WTC11 (cell line): ENCODE results near the gene KCTD1. TPM values are rescaled to one million over a fixed set of nuclear protein-coding genes. Genes with fewer than 3 reads are reported as not detected.

ENCODE experiments used
- ATAC-seq: fragments of 200-7000 bp; cut with Tn5 transposase; 2 replicates; pipeline ENCODE4 v1.10.0; 2021; ENCODE audit warnings: mild to moderate bottlenecking, moderate library complexity
- CTCF ChIA-PET: fragments of 300-600 bp; sonication (Branson Sonifier 250); formaldehyde crosslinking; loops from one replicate; lab custom pipeline; 2021; ENCODE audit warnings: antibody characterized with exemption; lab: Charles Lee
- POLR2A ChIA-PET: fragments of 350-600 bp; sonication (Branson Sonifier 250); formaldehyde crosslinking; loops from one replicate; lab custom pipeline; 2021; ENCODE audit warnings: antibody characterized with exemption; lab: Charles Lee
- DNase-seq: peaks from one replicate; pipeline ENCODE4 v3.0.0; 2021; ENCODE audit warnings: low spot score
- H3K27ac Mint-ChIP-seq: 2 replicates; pipeline ENCODE4 v1.8.0; 2021; ENCODE audit warnings: mixed read lengths
- H3K27me3 Mint-ChIP-seq: 2 replicates; pipeline ENCODE4 v1.8.0; 2021; ENCODE audit warnings: low read depth, mild to moderate bottlenecking, moderate library complexity, mixed read lengths
- H3K36me3 Mint-ChIP-seq: 2 replicates; pipeline ENCODE4 v1.8.0; 2021; ENCODE audit warnings: mixed read lengths
- H3K4me1 Mint-ChIP-seq: 2 replicates; pipeline ENCODE4 v1.8.0; 2022; ENCODE audit warnings: mixed read lengths
- H3K4me3 Mint-ChIP-seq: 2 replicates; pipeline ENCODE4 v1.8.0; 2021; ENCODE audit warnings: mild to moderate bottlenecking, moderate library complexity, mixed read lengths
- H3K9me3 Mint-ChIP-seq: 2 replicates; pipeline ENCODE4 v1.8.0; 2021; ENCODE audit warnings: mixed read lengths
- ELF4 ChIP-seq: sonication (generic); formaldehyde crosslinking; IDR thresholded peaks from 2 replicates; pipeline ENCODE4 v1.8.1; 2022; ENCODE audit warnings: low read depth, mild to moderate bottlenecking, moderate library complexity, missing genetic modification reagents
- FOXP1 ChIP-seq: sonication (generic); formaldehyde crosslinking; IDR thresholded peaks from 2 replicates; pipeline ENCODE4 v1.8.0; 2022; ENCODE audit warnings: missing genetic modification reagents, mild to moderate bottlenecking, moderate library complexity, borderline replicate concordance
- IRF2 ChIP-seq: sonication (generic); formaldehyde crosslinking; IDR thresholded peaks from 2 replicates; pipeline ENCODE4 v1.8.0; 2022; ENCODE audit warnings: low read depth, missing genetic modification reagents, borderline replicate concordance
- JAZF1 ChIP-seq: fragments of 250-450 bp; sonication (Bioruptor Pico); IDR thresholded peaks from 2 replicates; pipeline ENCODE4 v1.9.0; 2021; ENCODE audit warnings: moderate library complexity, mild to moderate bottlenecking, inconsistent platforms
- NFE2L1 ChIP-seq: sonication (generic); formaldehyde crosslinking; IDR thresholded peaks from 2 replicates; pipeline ENCODE4 v1.8.1; 2023; ENCODE audit warnings: missing genetic modification reagents
- TEAD1 ChIP-seq: sonication (generic); formaldehyde crosslinking; IDR thresholded peaks from 2 replicates; pipeline ENCODE4 v1.8.0; 2022; ENCODE audit warnings: mild to moderate bottlenecking, missing genetic modification reagents
- ZNF263 ChIP-seq: sonication (generic); formaldehyde crosslinking; IDR thresholded peaks from 2 replicates; pipeline ENCODE4 v1.8.1; 2022; ENCODE audit warnings: low read depth, mild to moderate bottlenecking, moderate library complexity, missing genetic modification reagents
- ZNF317 ChIP-seq: sonication (generic); formaldehyde crosslinking; IDR thresholded peaks from 2 replicates; pipeline ENCODE4 v1.8.1; 2023; ENCODE audit warnings: low read depth, mild to moderate bottlenecking, moderate library complexity, missing genetic modification reagents, borderline replicate concordance
- total RNA-seq: library from RNA; stranded (reverse); gene quantifications from 3 replicates; pipeline ENCODE4 v1.2.3, GENCODE V29; 2021
- TF ChIP-seq, protein P1 (sequence below): sonication (generic); formaldehyde crosslinking; IDR thresholded peaks from 2 replicates; pipeline ENCODE4 v1.8.1; 2023; ENCODE audit warnings: mild to moderate bottlenecking, missing genetic modification reagents
- TF ChIP-seq, protein P2 (sequence below): sonication (generic); formaldehyde crosslinking; IDR thresholded peaks from 2 replicates; pipeline ENCODE4 v1.8.1; 2022; ENCODE audit warnings: low read depth, missing genetic modification reagents, borderline replicate concordance
- TF ChIP-seq, protein P3 (sequence below): sonication (generic); formaldehyde crosslinking; IDR thresholded peaks from 2 replicates; pipeline ENCODE4 v1.8.1; 2023; ENCODE audit warnings: mild to moderate bottlenecking, missing genetic modification reagents
- TF ChIP-seq, protein P4 (sequence below): fragments of 250-450 bp; sonication (Bioruptor Pico); IDR thresholded peaks from 2 replicates; pipeline ENCODE4 v1.9.0; 2021; ENCODE audit warnings: mild to moderate bottlenecking, borderline replicate concordance
- TF ChIP-seq, protein P5 (sequence below): sonication (generic); formaldehyde crosslinking; IDR thresholded peaks from 2 replicates; pipeline ENCODE4 v1.8.1; 2022; ENCODE audit warnings: low read depth, mild to moderate bottlenecking, moderate library complexity, missing genetic modification reagents, borderline replicate concordance
- TF ChIP-seq, protein P6 (sequence below): sonication (generic); formaldehyde crosslinking; IDR thresholded peaks from 2 replicates; pipeline ENCODE4 v1.8.1; 2023; ENCODE audit warnings: mild to moderate bottlenecking, missing genetic modification reagents, moderate library complexity
- TF ChIP-seq, protein P7 (sequence below): sonication (generic); formaldehyde crosslinking; IDR thresholded peaks from 2 replicates; pipeline ENCODE4 v1.8.0; 2023; ENCODE audit warnings: missing genetic modification reagents, mild to moderate bottlenecking, borderline replicate concordance

KCTD1 gene
- total RNA-seq, 1 experiment from 2014 or later: 23.3 TPM

DNA sequence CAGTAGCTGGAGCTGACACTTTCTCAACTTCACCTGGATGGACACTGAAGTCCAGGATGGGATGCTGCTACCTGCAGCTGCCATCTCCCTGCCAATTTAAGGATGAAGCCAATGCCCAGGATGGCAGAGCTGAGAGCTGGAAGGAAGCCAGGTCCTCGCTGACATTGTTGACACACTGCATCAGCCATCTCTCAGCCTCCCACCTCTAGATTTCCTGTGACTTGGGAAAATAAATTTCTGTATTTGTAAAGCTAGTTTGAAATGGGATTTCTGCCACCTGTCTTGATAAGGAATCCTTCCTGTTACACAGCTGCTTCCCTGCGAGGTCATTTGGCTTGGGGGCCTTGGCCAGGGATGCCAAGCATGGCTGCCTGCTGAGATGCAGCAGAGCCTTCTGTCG lies 43.5 kb downstream of the KCTD1 start (continued):
- TF ChIP-seq ZNF263: no peak
- TF ChIP-seq, all 79 proteins: peak for 0

DNA sequence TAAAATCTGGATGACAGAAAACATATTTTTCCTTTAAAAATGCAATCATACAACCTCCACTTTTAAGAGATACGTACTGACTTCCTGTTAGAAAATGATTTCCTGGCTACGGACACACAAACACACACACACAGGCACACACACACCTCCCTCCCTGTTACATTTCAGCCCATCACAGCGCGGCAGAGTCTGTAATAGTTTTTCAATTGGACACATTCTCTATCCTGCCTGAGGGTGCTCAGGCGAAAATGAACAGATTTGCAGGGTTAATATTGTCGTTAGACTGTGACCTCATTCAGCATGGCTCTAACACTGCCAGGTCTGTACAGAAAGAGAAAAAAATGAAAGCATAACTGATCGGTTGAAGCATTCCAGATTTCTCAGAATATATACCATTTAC lies 45.0 kb downstream of the KCTD1 start:
- Mint-ChIP-seq H3K27me3 (no peaks in the 10 kb centered on the region), H3K27ac (peak overlapping the region; percentile 37), H3K4me1 (peaks cover 3% of the 10 kb centered on the region; the same call in 1 of the 2 replicates), H3K36me3 (no peaks in the 10 kb centered on the region), H3K9me3 (peaks cover 4% of the 10 kb centered on the region; the same call in 1 of the 2 replicates), H3K4me3 (no peak overlapping the region)
- ChIA-PET CTCF (no interaction called here), POLR2A (no interaction called here)
- DNase-seq (no peak), ATAC-seq (no peak)
- TF ChIP-seq ZNF317 (CRISPR knock-in tag) (no peak), ELF4 (CRISPR knock-in tag) (no peak), FOXP1 (CRISPR knock-in tag) (no peak), TEAD1 (no peak), JAZF1 (CRISPR knock-in tag) (no peak), IRF2 (CRISPR knock-in tag) (no peak), NFE2L1 (CRISPR knock-in tag) (no peak)
- TF ChIP-seq, protein P1, sequence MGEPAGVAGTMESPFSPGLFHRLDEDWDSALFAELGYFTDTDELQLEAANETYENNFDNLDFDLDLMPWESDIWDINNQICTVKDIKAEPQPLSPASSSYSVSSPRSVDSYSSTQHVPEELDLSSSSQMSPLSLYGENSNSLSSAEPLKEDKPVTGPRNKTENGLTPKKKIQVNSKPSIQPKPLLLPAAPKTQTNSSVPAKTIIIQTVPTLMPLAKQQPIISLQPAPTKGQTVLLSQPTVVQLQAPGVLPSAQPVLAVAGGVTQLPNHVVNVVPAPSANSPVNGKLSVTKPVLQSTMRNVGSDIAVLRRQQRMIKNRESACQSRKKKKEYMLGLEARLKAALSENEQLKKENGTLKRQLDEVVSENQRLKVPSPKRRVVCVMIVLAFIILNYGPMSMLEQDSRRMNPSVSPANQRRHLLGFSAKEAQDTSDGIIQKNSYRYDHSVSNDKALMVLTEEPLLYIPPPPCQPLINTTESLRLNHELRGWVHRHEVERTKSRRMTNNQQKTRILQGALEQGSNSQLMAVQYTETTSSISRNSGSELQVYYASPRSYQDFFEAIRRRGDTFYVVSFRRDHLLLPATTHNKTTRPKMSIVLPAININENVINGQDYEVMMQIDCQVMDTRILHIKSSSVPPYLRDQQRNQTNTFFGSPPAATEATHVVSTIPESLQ (CRISPR knock-in tag): no peak
- TF ChIP-seq, protein P2, sequence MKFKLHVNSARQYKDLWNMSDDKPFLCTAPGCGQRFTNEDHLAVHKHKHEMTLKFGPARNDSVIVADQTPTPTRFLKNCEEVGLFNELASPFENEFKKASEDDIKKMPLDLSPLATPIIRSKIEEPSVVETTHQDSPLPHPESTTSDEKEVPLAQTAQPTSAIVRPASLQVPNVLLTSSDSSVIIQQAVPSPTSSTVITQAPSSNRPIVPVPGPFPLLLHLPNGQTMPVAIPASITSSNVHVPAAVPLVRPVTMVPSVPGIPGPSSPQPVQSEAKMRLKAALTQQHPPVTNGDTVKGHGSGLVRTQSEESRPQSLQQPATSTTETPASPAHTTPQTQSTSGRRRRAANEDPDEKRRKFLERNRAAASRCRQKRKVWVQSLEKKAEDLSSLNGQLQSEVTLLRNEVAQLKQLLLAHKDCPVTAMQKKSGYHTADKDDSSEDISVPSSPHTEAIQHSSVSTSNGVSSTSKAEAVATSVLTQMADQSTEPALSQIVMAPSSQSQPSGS (CRISPR knock-in tag): no peak
- TF ChIP-seq, protein P3, sequence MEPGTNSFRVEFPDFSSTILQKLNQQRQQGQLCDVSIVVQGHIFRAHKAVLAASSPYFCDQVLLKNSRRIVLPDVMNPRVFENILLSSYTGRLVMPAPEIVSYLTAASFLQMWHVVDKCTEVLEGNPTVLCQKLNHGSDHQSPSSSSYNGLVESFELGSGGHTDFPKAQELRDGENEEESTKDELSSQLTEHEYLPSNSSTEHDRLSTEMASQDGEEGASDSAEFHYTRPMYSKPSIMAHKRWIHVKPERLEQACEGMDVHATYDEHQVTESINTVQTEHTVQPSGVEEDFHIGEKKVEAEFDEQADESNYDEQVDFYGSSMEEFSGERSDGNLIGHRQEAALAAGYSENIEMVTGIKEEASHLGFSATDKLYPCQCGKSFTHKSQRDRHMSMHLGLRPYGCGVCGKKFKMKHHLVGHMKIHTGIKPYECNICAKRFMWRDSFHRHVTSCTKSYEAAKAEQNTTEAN: no peak
- TF ChIP-seq, protein P4, sequence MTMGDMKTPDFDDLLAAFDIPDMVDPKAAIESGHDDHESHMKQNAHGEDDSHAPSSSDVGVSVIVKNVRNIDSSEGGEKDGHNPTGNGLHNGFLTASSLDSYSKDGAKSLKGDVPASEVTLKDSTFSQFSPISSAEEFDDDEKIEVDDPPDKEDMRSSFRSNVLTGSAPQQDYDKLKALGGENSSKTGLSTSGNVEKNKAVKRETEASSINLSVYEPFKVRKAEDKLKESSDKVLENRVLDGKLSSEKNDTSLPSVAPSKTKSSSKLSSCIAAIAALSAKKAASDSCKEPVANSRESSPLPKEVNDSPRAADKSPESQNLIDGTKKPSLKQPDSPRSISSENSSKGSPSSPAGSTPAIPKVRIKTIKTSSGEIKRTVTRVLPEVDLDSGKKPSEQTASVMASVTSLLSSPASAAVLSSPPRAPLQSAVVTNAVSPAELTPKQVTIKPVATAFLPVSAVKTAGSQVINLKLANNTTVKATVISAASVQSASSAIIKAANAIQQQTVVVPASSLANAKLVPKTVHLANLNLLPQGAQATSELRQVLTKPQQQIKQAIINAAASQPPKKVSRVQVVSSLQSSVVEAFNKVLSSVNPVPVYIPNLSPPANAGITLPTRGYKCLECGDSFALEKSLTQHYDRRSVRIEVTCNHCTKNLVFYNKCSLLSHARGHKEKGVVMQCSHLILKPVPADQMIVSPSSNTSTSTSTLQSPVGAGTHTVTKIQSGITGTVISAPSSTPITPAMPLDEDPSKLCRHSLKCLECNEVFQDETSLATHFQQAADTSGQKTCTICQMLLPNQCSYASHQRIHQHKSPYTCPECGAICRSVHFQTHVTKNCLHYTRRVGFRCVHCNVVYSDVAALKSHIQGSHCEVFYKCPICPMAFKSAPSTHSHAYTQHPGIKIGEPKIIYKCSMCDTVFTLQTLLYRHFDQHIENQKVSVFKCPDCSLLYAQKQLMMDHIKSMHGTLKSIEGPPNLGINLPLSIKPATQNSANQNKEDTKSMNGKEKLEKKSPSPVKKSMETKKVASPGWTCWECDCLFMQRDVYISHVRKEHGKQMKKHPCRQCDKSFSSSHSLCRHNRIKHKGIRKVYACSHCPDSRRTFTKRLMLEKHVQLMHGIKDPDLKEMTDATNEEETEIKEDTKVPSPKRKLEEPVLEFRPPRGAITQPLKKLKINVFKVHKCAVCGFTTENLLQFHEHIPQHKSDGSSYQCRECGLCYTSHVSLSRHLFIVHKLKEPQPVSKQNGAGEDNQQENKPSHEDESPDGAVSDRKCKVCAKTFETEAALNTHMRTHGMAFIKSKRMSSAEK (CRISPR knock-in tag): no peak
- TF ChIP-seq, protein P5, sequence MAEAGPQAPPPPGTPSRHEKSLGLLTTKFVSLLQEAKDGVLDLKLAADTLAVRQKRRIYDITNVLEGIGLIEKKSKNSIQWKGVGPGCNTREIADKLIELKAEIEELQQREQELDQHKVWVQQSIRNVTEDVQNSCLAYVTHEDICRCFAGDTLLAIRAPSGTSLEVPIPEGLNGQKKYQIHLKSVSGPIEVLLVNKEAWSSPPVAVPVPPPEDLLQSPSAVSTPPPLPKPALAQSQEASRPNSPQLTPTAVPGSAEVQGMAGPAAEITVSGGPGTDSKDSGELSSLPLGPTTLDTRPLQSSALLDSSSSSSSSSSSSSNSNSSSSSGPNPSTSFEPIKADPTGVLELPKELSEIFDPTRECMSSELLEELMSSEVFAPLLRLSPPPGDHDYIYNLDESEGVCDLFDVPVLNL (CRISPR knock-in tag): no peak
- TF ChIP-seq, protein P6, sequence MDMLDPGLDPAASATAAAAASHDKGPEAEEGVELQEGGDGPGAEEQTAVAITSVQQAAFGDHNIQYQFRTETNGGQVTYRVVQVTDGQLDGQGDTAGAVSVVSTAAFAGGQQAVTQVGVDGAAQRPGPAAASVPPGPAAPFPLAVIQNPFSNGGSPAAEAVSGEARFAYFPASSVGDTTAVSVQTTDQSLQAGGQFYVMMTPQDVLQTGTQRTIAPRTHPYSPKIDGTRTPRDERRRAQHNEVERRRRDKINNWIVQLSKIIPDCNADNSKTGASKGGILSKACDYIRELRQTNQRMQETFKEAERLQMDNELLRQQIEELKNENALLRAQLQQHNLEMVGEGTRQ (CRISPR knock-in tag): no peak
- TF ChIP-seq, protein P7, sequence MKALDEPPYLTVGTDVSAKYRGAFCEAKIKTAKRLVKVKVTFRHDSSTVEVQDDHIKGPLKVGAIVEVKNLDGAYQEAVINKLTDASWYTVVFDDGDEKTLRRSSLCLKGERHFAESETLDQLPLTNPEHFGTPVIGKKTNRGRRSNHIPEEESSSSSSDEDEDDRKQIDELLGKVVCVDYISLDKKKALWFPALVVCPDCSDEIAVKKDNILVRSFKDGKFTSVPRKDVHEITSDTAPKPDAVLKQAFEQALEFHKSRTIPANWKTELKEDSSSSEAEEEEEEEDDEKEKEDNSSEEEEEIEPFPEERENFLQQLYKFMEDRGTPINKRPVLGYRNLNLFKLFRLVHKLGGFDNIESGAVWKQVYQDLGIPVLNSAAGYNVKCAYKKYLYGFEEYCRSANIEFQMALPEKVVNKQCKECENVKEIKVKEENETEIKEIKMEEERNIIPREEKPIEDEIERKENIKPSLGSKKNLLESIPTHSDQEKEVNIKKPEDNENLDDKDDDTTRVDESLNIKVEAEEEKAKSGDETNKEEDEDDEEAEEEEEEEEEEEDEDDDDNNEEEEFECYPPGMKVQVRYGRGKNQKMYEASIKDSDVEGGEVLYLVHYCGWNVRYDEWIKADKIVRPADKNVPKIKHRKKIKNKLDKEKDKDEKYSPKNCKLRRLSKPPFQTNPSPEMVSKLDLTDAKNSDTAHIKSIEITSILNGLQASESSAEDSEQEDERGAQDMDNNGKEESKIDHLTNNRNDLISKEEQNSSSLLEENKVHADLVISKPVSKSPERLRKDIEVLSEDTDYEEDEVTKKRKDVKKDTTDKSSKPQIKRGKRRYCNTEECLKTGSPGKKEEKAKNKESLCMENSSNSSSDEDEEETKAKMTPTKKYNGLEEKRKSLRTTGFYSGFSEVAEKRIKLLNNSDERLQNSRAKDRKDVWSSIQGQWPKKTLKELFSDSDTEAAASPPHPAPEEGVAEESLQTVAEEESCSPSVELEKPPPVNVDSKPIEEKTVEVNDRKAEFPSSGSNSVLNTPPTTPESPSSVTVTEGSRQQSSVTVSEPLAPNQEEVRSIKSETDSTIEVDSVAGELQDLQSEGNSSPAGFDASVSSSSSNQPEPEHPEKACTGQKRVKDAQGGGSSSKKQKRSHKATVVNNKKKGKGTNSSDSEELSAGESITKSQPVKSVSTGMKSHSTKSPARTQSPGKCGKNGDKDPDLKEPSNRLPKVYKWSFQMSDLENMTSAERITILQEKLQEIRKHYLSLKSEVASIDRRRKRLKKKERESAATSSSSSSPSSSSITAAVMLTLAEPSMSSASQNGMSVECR (CRISPR knock-in tag): no peak
